Neural progenitor cell (in vitro differentiated cells): ENCODE results near the gene COL25A1.

Experiments used
- EZH2 ChIP-seq: fragments of 200-600 bp; sonication (generic); IDR thresholded peaks from 2 replicates; pipeline ENCODE4 v1.6.1; 2017; ENCODE audit warnings: antibody characterized with exemption, mild to moderate bottlenecking, moderate library complexity
- EZH2phosphoT487 ChIP-seq: fragments of 200-600 bp; sonication (generic); IDR thresholded peaks from 2 replicates; pipeline ENCODE4 v1.6.1; 2017; ENCODE audit warnings: antibody characterized with exemption
- TF ChIP-seq, protein P1 (sequence below): fragments of 200-600 bp; sonication (generic); IDR thresholded peaks from 2 replicates; pipeline ENCODE4 v1.5.1; 2017; ENCODE audit warnings: antibody characterized with exemption, mild to moderate bottlenecking

GRCh38 chr4:109113521-109113920 lies 188.9 kb downstream of the COL25A1 start:
- TF ChIP-seq, protein P1, sequence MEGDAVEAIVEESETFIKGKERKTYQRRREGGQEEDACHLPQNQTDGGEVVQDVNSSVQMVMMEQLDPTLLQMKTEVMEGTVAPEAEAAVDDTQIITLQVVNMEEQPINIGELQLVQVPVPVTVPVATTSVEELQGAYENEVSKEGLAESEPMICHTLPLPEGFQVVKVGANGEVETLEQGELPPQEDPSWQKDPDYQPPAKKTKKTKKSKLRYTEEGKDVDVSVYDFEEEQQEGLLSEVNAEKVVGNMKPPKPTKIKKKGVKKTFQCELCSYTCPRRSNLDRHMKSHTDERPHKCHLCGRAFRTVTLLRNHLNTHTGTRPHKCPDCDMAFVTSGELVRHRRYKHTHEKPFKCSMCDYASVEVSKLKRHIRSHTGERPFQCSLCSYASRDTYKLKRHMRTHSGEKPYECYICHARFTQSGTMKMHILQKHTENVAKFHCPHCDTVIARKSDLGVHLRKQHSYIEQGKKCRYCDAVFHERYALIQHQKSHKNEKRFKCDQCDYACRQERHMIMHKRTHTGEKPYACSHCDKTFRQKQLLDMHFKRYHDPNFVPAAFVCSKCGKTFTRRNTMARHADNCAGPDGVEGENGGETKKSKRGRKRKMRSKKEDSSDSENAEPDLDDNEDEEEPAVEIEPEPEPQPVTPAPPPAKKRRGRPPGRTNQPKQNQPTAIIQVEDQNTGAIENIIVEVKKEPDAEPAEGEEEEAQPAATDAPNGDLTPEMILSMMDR, result no peak
- no peak for TF ChIP-seq EZH2
- TF ChIP-seq EZH2phosphoT487, result no peak
